Measurements from ENCODE around the gene MSANTD1. TPM values are rescaled to one million over a fixed set of nuclear protein-coding genes. Genes with fewer than 3 reads are reported as not detected.

Gene MSANTD1
- polyA plus RNA-seq, 1 of the 3 experiments (the other 2 are of a cell fraction): 0.15 TPM

- WGBS (ENCODE audit: low lambda C conversion rate): 86% methylated on average over 6 of the region's 11 CpGs
- H3K9ac ChIP-seq: no peak overlapping the region
- H3K27ac ChIP-seq (ENCODE audit: low read depth in 2 of 2, low read length in 1 of 2): no peak overlapping the region
- no peaks in the 10 kb centered on the region for H3K9me2 ChIP-seq
- H3K4me2 ChIP-seq: no peak overlapping the region
- H3K4me3 ChIP-seq (ENCODE audit: low read depth in 2 of 2, low read length in 1 of 2): no peak overlapping the region
- ChIA-PET CTCF (interaction anchor here (1.0 to 1.2 kb wide), 2 partner anchors 47 to 95 kb away, joined by 3 to 4 read pairs; no protein-coding TSS in a partner anchor), POLR2A (no interaction called here)
- no peak for TF ChIP-seq USF2 (IDR thresholded peaks at IDR 0.05; ENCODE audit: borderline replicate concordance, low read depth, low read length)
- no peak for TF ChIP-seq YY1 (IDR thresholded peaks at IDR 0.05; ENCODE audit: low read depth)
- no peak for TF ChIP-seq JUND (IDR thresholded peaks at IDR 0.05)
- no peak for TF ChIP-seq GATA2 (CRISPR knock-in tag; IDR thresholded peaks at IDR 0.05)
- no peak for TF ChIP-seq MEF2A (IDR thresholded peaks at IDR 0.05; ENCODE audit: borderline replicate concordance, low read depth)
- TF ChIP-seq FOSL2 (IDR thresholded peaks at IDR 0.05; ENCODE audit: borderline replicate concordance, low read depth): no peak
- no peak for TF ChIP-seq EZH2phosphoT487 (IDR thresholded peaks at IDR 0.05; ENCODE audit: borderline replicate concordance, low read depth)
- TF ChIP-seq RAD21 (IDR thresholded peaks at IDR 0.05; ENCODE audit: low read length): no peak
- no peak for TF ChIP-seq GABPA (IDR thresholded peaks at IDR 0.05; ENCODE audit: low read depth)
- TF ChIP-seq RCOR1 (IDR thresholded peaks at IDR 0.05; ENCODE audit: low read length): no peak
- no peak for TF ChIP-seq POLR2AphosphoS5 (IDR thresholded peaks at IDR 0.05; ENCODE audit: low read depth, low read length)
- no peak for TF ChIP-seq TEAD4 (IDR thresholded peaks at IDR 0.05; ENCODE audit: borderline replicate concordance, insufficient read depth)
- TF ChIP-seq TCF12 (IDR thresholded peaks at IDR 0.05): no peak
- TF ChIP-seq NFIC (IDR thresholded peaks at IDR 0.05; ENCODE audit: borderline replicate concordance): no peak
- TF ChIP-seq USF1 (IDR thresholded peaks at IDR 0.05; ENCODE audit: borderline replicate concordance, low read depth): no peak
- TF ChIP-seq PBX3 (IDR thresholded peaks at IDR 0.05): no peak
- H3K36me3 ChIP-seq (replicated peaks in 1 of 2; ENCODE audit: control insufficient read depth in 1 of 2, insufficient read depth in 2 of 2, low read length in 1 of 2): no peaks in the 10 kb centered on the region
- H2AFZ ChIP-seq (ENCODE audit: low read depth): no peak overlapping the region
- H3K79me2 ChIP-seq (ENCODE audit: insufficient read depth): peaks cover 4% of the 10 kb centered on the region
- no peaks in the 10 kb centered on the region for H3F3A ChIP-seq (replicated peaks; ENCODE audit: insufficient read depth)
- H4K20me1 ChIP-seq (ENCODE audit: insufficient read depth): no peaks in the 10 kb centered on the region
- H3K27me3 ChIP-seq (ENCODE audit: insufficient read depth): no peaks in the 10 kb centered on the region
- no peak for DNase-seq
- peaks cover 7 to 9% of the 10 kb centered on the region in 2 experiments; a peak in 2 of 4 replicates for H3K4me1 ChIP-seq (ENCODE audit: control insufficient read depth in 1 of 2, insufficient read depth in 2 of 2, low read depth in 1 of 2, low read length in 1 of 2)
- no peaks in the 10 kb centered on the region for H3K9me3 ChIP-seq
Measured at GRCh38 chr4:3288571-3289094, 39.7 kb downstream of the MSANTD1 start.

- CTCF ChIA-PET: no interaction called here
- Histone ChIP-seq H3F3A (replicated peaks; ENCODE audit: insufficient read depth) (no peaks in the 10 kb centered on the region), H2AFZ (ENCODE audit: low read depth) (no peak overlapping the region), H3K27ac (ENCODE audit: low read depth in 2 of 2, low read length in 1 of 2) (no peak overlapping the region), H3K9ac (no peak overlapping the region), H3K4me3 (ENCODE audit: low read depth in 2 of 2, low read length in 1 of 2) (no peak overlapping the region), H3K36me3 (replicated peaks in 1 of 2; ENCODE audit: control insufficient read depth in 1 of 2, insufficient read depth in 2 of 2, low read length in 1 of 2) (peaks cover 0 to 2% of the 10 kb centered on the region in 2 experiments), H4K20me1 (ENCODE audit: insufficient read depth) (no peaks in the 10 kb centered on the region), H3K27me3 (ENCODE audit: insufficient read depth) (no peaks in the 10 kb centered on the region), H3K9me3 (no peaks in the 10 kb centered on the region), H3K79me2 (ENCODE audit: insufficient read depth) (peaks cover 23% of the 10 kb centered on the region), H3K9me2 (no peaks in the 10 kb centered on the region), H3K4me2 (no peak overlapping the region), H3K4me1 (ENCODE audit: control insufficient read depth in 1 of 2, insufficient read depth in 2 of 2, low read depth in 1 of 2, low read length in 1 of 2) (peaks cover 7 to 22% of the 10 kb centered on the region in 2 experiments; a peak in 2 of 4 replicates)
- no peak for DNase-seq
- no peak for TF ChIP-seq IRF3 (IDR thresholded peaks at IDR 0.05; ENCODE audit: low read depth, low read length)
- no peak for TF ChIP-seq USF2 (IDR thresholded peaks at IDR 0.05; ENCODE audit: borderline replicate concordance, low read depth, low read length)
- no peak for TF ChIP-seq NRF1 (IDR thresholded peaks at IDR 0.05; ENCODE audit: low read depth, low read length)
- TF ChIP-seq FOXJ3 (CRISPR knock-in tag; IDR thresholded peaks at IDR 0.05): no peak
- no peak for TF ChIP-seq GABPA (IDR thresholded peaks at IDR 0.05; ENCODE audit: low read depth)
- no peak for TF ChIP-seq MEF2A (IDR thresholded peaks at IDR 0.05; ENCODE audit: borderline replicate concordance, low read depth)
- TF ChIP-seq TEAD4 (IDR thresholded peaks at IDR 0.05; ENCODE audit: borderline replicate concordance, insufficient read depth): no peak
- TF ChIP-seq GATA2 (CRISPR knock-in tag; IDR thresholded peaks at IDR 0.05): no peak
- TF ChIP-seq ELF1 (IDR thresholded peaks at IDR 0.05): no peak
- POLR2A ChIA-PET: no interaction called here
- WGBS (ENCODE audit: low lambda C conversion rate): 95% methylated on average over 7 of the region's 11 CpGs
Measured at GRCh38 chr4:3290476-3290875, 41.5 kb downstream of the MSANTD1 start.
